Measurements from ENCODE around the gene PRIMA1. TPM values are rescaled to one million over a fixed set of nuclear protein-coding genes. Genes with fewer than 3 reads are reported as not detected.

The PRIMA1 gene
- total and polyA plus RNA-seq, 2 experiments from 2014 or later = 0.53 to 5.7 TPM

- H3K27me3 ChIP-seq = no peaks in the 10 kb centered on the region
- no peak for TF ChIP-seq CTCF (IDR thresholded peaks at IDR 0.05; ENCODE audit: low read depth, low read length)
- H3K9me3 ChIP-seq (ENCODE audit: low read depth) = no peaks in the 10 kb centered on the region
- no peak overlapping the region for H3K27ac ChIP-seq
- no peaks in the 10 kb centered on the region for H3K4me1 ChIP-seq (ENCODE audit: low read depth)
- no peaks in the 10 kb centered on the region for H3K36me3 ChIP-seq
- no peak for DNase-seq (ENCODE audit: low read depth in 1 of 2, low spot score in 1 of 2)
- H3K4me3 ChIP-seq = no peak overlapping the region
These were observed 79.0 kb downstream of the PRIMA1 start for GRCh38 chr14:93709249-93709648.

- H3K4me1 ChIP-seq (ENCODE audit: low read depth) = no peaks in the 10 kb centered on the region
- no peaks in the 10 kb centered on the region for H3K27me3 ChIP-seq
- H3K36me3 ChIP-seq = no peaks in the 10 kb centered on the region
- no peak overlapping the region for H3K4me3 ChIP-seq
- no peak overlapping the region for H3K27ac ChIP-seq
- DNase-seq (ENCODE audit: low read depth in 1 of 2, low spot score in 1 of 2) = no peak
- H3K9me3 ChIP-seq (ENCODE audit: low read depth) = no peaks in the 10 kb centered on the region
- TF ChIP-seq CTCF (IDR thresholded peaks at IDR 0.05; ENCODE audit: low read depth, low read length) = no peak
These were observed 79.5 kb downstream of the PRIMA1 start for GRCh38 chr14:93708800-93709199.

DNA sequence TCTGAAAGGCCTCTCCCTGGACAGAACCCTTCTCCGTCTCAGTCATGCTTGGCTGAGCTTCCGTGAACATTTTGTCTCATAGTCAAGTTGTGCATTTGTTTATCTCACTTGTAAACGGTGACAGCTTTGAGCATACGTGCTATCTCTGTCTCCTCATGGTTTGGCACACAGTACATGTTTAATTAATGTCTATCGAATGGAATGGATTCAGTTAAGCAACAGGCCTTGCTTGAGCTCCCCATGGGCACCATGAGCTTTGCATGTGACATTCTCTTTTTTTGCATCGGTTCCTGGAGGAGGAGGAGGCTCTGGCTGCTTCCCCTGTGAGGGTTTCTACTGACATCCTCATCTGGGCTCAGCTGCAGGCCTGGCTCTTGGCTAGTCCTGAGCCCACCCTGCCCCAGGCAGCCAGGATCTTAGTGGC lies 80.0 kb downstream of the PRIMA1 start:
- Histone ChIP-seq H3K27me3 (no peaks in the 10 kb centered on the region), H3K36me3 (no peaks in the 10 kb centered on the region), H3K4me1 (ENCODE audit: low read depth) (no peaks in the 10 kb centered on the region), H3K9me3 (ENCODE audit: low read depth) (no peaks in the 10 kb centered on the region), H3K4me3 (no peak overlapping the region), H3K27ac (no peak overlapping the region)
- no peak for TF ChIP-seq CTCF (IDR thresholded peaks at IDR 0.05; ENCODE audit: low read depth, low read length)
- DNase-seq (ENCODE audit: low read depth in 1 of 2, low spot score in 1 of 2) = no peak

GRCh38 chr14:93707475-93707874 lies 80.8 kb downstream of the PRIMA1 start:
- H3K27ac ChIP-seq = no peak overlapping the region
- H3K4me3 ChIP-seq = no peak overlapping the region
- no peak for DNase-seq (ENCODE audit: low read depth in 1 of 2, low spot score in 1 of 2)
- H3K27me3 ChIP-seq = no peaks in the 10 kb centered on the region
- H3K4me1 ChIP-seq (ENCODE audit: low read depth) = no peaks in the 10 kb centered on the region
- no peaks in the 10 kb centered on the region for H3K36me3 ChIP-seq
- TF ChIP-seq CTCF (IDR thresholded peaks at IDR 0.05; ENCODE audit: low read depth, low read length) = no peak
- no peaks in the 10 kb centered on the region for H3K9me3 ChIP-seq (ENCODE audit: low read depth)

DNA sequence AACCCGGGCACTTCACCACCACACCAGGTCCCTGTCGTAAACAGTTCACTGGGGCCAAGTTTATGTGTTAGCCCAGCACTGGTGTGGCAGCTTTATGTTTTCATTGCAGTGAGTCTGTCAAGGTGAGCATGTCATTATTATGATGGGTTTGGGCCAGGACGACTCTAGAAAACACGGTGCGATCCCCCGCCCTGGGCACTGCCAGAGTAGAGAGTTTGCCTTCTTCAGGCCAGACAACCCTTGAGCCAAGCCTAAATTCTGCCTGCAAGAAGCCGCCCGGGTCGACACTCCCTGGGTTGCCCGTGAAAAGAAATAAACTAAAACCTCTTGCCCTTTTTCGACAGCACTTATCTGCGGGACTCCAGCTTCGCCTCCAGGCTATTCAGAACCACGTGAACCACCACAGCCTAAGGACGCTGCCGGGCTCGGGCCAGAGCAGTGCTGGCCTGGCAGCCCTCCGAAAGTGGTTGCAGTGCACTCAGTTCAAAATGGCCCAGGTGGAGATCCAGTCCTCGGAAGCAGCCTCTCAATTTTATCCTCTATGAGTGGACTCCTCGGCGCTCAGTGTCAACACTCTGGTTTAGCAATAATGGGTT lies 81.8 kb downstream of the PRIMA1 start:
- Histone ChIP-seq H3K27me3 (no peaks in the 10 kb centered on the region), H3K9me3 (ENCODE audit: low read depth) (no peaks in the 10 kb centered on the region), H3K27ac (no peak overlapping the region), H3K4me1 (ENCODE audit: low read depth) (no peaks in the 10 kb centered on the region), H3K4me3 (no peak overlapping the region), H3K36me3 (no peaks in the 10 kb centered on the region)
- no peak for TF ChIP-seq CTCF (IDR thresholded peaks at IDR 0.05; ENCODE audit: low read depth, low read length)
- no peak for DNase-seq (ENCODE audit: low read depth in 1 of 2, low spot score in 1 of 2)
